SJCRH30 (cell line): Measurements from ENCODE around the gene PAK1. TPM values are rescaled to one million over a fixed set of nuclear protein-coding genes. Genes with fewer than 3 reads are reported as not detected.
A peak's percentile ranks its signal among the peaks of the same experiment; 100 is the strongest.

Experiments used
- DNase-seq, 2 experiments: peaks; one replicate each; pipeline ENCODE4 v3.0.0-alpha.2; 2015 to 2020
- H3K27ac ChIP-seq: fragments of 250-450 bp; sonication (Bioruptor Pico); 2 replicates; pipeline ENCODE4 v1.5.1; 2020; ENCODE audit warnings: mild to moderate bottlenecking, moderate library complexity
- H3K27me3 ChIP-seq: fragments of 250-450 bp; sonication (Bioruptor Pico); 2 replicates; pipeline ENCODE4 v1.5.1; 2020; ENCODE audit warnings: mild to moderate bottlenecking, moderate library complexity
- H3K36me3 ChIP-seq: fragments of 250-450 bp; sonication (Bioruptor Pico); 2 replicates; pipeline ENCODE4 v1.5.1; 2020; ENCODE audit warnings: mild to moderate bottlenecking, moderate library complexity
- H3K4me1 ChIP-seq: fragments of 250-450 bp; sonication (Bioruptor Pico); 2 replicates; pipeline ENCODE4 v1.5.1; 2020; ENCODE audit warnings: mild to moderate bottlenecking, moderate library complexity
- H3K4me3 ChIP-seq: fragments of 250-450 bp; sonication (Bioruptor Pico); 2 replicates; pipeline ENCODE4 v1.5.1; 2020; ENCODE audit warnings: mild to moderate bottlenecking, moderate library complexity
- H3K9me3 ChIP-seq: fragments of 250-450 bp; sonication (Bioruptor Pico); replicated peaks from 2 replicates; pipeline ENCODE4 v1.5.1; 2020; ENCODE audit warnings: mild to moderate bottlenecking, moderate library complexity
- total RNA-seq: library from RNA; depleted of rRNA; stranded (reverse); fragments of >200 nt; shearing (Covaris generic); gene quantifications from 2 replicates; pipeline ENCODE4 v1.2.3, GENCODE V29; 2014; rRNA removed

The PAK1 gene
- 28.7 and 31.2 TPM in 2 replicates for total RNA-seq

- H3K4me3 ChIP-seq: peak within 1 kb of the TSS; percentile 76
- H3K9me3 ChIP-seq: no peaks in the 10 kb centered on the region
- peak within 1 kb of the TSS; percentile 43 for H3K27ac ChIP-seq
- no peaks in the 10 kb centered on the region for H3K36me3 ChIP-seq
- no peaks in the 10 kb centered on the region for H3K27me3 ChIP-seq
- peak; percentile 85 to 89 for DNase-seq
- H3K4me1 ChIP-seq: no peaks in the 10 kb centered on the region
These were observed at the start of gene PAK1 for GRCh38 chr11:77473801-77474683. PAK1 (minus strand) TSS chr11:77474094; CDS start chr11:77392520, 81,574 bp downstream.

- H3K27ac ChIP-seq: no peak overlapping the region
- no peaks in the 10 kb centered on the region for H3K36me3 ChIP-seq
- DNase-seq: no peak
- H3K4me3 ChIP-seq: no peak overlapping the region
- no peaks in the 10 kb centered on the region for H3K27me3 ChIP-seq
- H3K9me3 ChIP-seq: no peaks in the 10 kb centered on the region
- no peaks in the 10 kb centered on the region; the same call in 1 of the 2 replicates for H3K4me1 ChIP-seq
These were observed 48.3 kb upstream of the PAK1 start for GRCh38 chr11:77522215-77522614.

GRCh38 chr11:77519847-77520246 lies 46.0 kb upstream of the PAK1 start:
- no peaks in the 10 kb centered on the region for H3K36me3 ChIP-seq
- no peaks in the 10 kb centered on the region for H3K27me3 ChIP-seq
- no peak for DNase-seq
- H3K27ac ChIP-seq: no peak overlapping the region
- no peaks in the 10 kb centered on the region for H3K9me3 ChIP-seq
- H3K4me1 ChIP-seq: no peaks in the 10 kb centered on the region
- H3K4me3 ChIP-seq: no peak overlapping the region

- no peak overlapping the region for H3K27ac ChIP-seq
- no peak overlapping the region for H3K4me3 ChIP-seq
- H3K4me1 ChIP-seq: no peaks in the 10 kb centered on the region
- no peaks in the 10 kb centered on the region for H3K27me3 ChIP-seq
- H3K9me3 ChIP-seq: no peaks in the 10 kb centered on the region
- H3K36me3 ChIP-seq: no peaks in the 10 kb centered on the region
- no peak for DNase-seq
These were observed 44.6 kb upstream of the PAK1 start for GRCh38 chr11:77518471-77518870.

DNA sequence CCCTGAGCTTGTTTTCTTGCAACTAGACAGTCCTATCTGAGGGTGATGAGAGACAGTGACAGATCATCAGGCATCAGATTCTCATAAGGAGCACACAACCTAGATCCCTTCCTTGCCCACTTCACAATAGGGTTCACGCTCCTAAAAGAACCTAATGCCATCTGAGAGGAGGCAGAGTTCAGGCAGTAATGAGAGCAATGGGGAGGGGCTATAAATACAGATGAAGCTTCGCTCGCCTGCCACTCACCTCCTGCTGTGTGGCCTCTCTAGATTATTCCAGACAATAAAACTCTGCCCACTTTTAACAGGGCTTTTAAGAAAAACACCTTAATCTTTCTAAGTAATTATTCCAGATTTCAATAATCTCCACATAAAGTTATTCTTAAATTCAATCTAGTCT lies 43.9 kb upstream of the PAK1 start:
- no peak for DNase-seq
- no peak overlapping the region for H3K4me3 ChIP-seq
- H3K36me3 ChIP-seq: no peaks in the 10 kb centered on the region
- H3K4me1 ChIP-seq: no peaks in the 10 kb centered on the region
- no peaks in the 10 kb centered on the region for H3K9me3 ChIP-seq
- no peaks in the 10 kb centered on the region for H3K27me3 ChIP-seq
- no peak overlapping the region for H3K27ac ChIP-seq

GRCh38 chr11:77517226-77517625 lies 43.3 kb upstream of the PAK1 start:
- DNase-seq: no peak
- Histone ChIP-seq H3K36me3 (no peaks in the 10 kb centered on the region), H3K9me3 (no peaks in the 10 kb centered on the region), H3K27ac (no peak overlapping the region), H3K4me1 (no peaks in the 10 kb centered on the region), H3K4me3 (no peak overlapping the region), H3K27me3 (no peaks in the 10 kb centered on the region)

- H3K36me3 ChIP-seq: no peaks in the 10 kb centered on the region
- DNase-seq: no peak
- no peaks in the 10 kb centered on the region for H3K9me3 ChIP-seq
- H3K4me1 ChIP-seq: no peaks in the 10 kb centered on the region
- H3K27ac ChIP-seq: no peak overlapping the region
- H3K4me3 ChIP-seq: no peak overlapping the region
- H3K27me3 ChIP-seq: no peaks in the 10 kb centered on the region
These were observed 41.6 kb upstream of the PAK1 start for GRCh38 chr11:77515483-77515882.

- no peak overlapping the region for H3K4me3 ChIP-seq
These were observed 41.2 kb upstream of the PAK1 start for GRCh38 chr11:77515063-77515462.

GRCh38 chr11:77512092-77512491 lies 38.2 kb upstream of the PAK1 start:
- Histone ChIP-seq H3K4me1 (peaks cover 3% of the 10 kb centered on the region; the same call in 1 of the 2 replicates), H3K27me3 (no peaks in the 10 kb centered on the region), H3K27ac (no peak overlapping the region), H3K9me3 (no peaks in the 10 kb centered on the region), H3K4me3 (no peak overlapping the region), H3K36me3 (no peaks in the 10 kb centered on the region)
- no peak for DNase-seq

More at GRCh38 chr11:77515063-77515462, 41.2 kb upstream of the PAK1 start:
- Histone ChIP-seq H3K36me3 (no peaks in the 10 kb centered on the region), H3K27ac (no peak overlapping the region), H3K9me3 (no peaks in the 10 kb centered on the region), H3K27me3 (no peaks in the 10 kb centered on the region), H3K4me1 (no peaks in the 10 kb centered on the region)
- no peak for DNase-seq

GRCh38 chr11:77510851-77511250 lies 37.0 kb upstream of the PAK1 start:
- DNase-seq: no peak
- H3K4me1 ChIP-seq: peaks cover 6% of the 10 kb centered on the region; the same call in 1 of the 2 replicates
- H3K36me3 ChIP-seq: no peaks in the 10 kb centered on the region
- H3K4me3 ChIP-seq: no peak overlapping the region
- no peak overlapping the region for H3K27ac ChIP-seq
- no peaks in the 10 kb centered on the region for H3K9me3 ChIP-seq
- no peaks in the 10 kb centered on the region for H3K27me3 ChIP-seq

DNA sequence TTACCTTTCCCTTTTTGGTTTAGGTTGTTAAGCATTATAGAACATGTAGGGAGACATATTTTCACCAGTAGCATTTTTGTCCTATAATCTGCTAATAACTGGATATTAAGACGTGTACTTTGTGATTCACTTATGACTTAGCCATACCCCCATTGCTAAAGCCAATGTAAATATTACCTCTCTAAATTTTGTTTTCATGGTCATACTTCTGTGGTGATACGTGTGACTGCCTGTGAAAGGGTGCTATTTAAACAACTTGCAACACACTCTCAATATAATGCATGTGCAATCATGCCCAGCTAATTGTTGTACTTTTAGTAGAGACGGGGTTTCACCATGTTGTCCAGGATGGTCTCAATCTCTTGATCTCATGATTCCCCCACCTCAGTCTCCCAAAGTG lies 36.2 kb upstream of the PAK1 start:
- Histone ChIP-seq H3K27ac (no peak overlapping the region), H3K4me3 (no peak overlapping the region), H3K4me1 (peaks cover 6% of the 10 kb centered on the region; the same call in 1 of the 2 replicates), H3K9me3 (no peaks in the 10 kb centered on the region), H3K36me3 (no peaks in the 10 kb centered on the region), H3K27me3 (no peaks in the 10 kb centered on the region)
- no peak for DNase-seq

DNA sequence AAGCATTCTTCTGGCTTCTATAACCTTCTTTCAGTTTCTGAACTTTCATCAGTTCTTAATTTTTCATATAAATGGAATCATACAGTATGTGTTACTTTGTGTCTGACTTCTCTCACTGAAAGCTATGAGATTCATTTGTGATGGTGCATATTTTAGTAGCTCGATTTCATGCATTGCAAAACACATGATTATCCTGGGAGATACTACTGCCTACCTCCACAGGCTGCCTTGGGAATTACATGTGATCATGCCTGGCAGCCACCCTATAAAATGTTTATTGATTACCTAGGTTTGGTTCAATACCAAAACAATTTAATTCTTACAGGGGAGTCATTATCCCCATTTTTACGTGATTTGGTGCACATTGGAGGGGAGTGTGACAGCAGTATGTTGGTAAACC lies 34.1 kb upstream of the PAK1 start:
- H3K36me3 ChIP-seq: no peaks in the 10 kb centered on the region
- H3K4me3 ChIP-seq: no peak overlapping the region
- H3K27ac ChIP-seq: no peak overlapping the region
- peaks cover 6% of the 10 kb centered on the region; the same call in 1 of the 2 replicates for H3K4me1 ChIP-seq
- DNase-seq: no peak
- H3K9me3 ChIP-seq: no peaks in the 10 kb centered on the region
- no peaks in the 10 kb centered on the region for H3K27me3 ChIP-seq

DNA sequence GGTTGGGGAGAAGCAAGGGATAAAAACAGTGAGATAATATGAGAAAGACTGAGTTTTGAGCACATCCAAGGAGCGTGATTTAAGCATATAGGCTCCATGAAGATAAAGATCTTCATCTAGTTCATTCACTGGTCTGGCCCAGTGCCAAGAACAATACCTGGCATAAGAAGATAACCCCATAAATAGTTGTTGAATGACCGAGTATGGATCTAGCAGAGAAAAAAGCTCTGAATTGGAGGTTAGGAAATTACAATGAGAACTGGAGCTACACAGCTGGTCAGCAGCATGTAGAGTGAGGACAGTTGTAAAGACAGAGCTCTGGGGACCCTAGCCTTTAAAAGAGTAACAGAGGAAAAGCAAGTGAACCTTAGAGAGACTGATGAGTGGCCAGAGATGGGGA lies 33.0 kb upstream of the PAK1 start:
- H3K4me3 ChIP-seq: no peak overlapping the region
- no peaks in the 10 kb centered on the region for H3K27me3 ChIP-seq
- peaks cover 6% of the 10 kb centered on the region; the same call in 1 of the 2 replicates for H3K4me1 ChIP-seq
- peak; percentile 35 to 54 for DNase-seq
- H3K36me3 ChIP-seq: no peaks in the 10 kb centered on the region
- H3K27ac ChIP-seq: no peak overlapping the region
- no peaks in the 10 kb centered on the region for H3K9me3 ChIP-seq

DNA sequence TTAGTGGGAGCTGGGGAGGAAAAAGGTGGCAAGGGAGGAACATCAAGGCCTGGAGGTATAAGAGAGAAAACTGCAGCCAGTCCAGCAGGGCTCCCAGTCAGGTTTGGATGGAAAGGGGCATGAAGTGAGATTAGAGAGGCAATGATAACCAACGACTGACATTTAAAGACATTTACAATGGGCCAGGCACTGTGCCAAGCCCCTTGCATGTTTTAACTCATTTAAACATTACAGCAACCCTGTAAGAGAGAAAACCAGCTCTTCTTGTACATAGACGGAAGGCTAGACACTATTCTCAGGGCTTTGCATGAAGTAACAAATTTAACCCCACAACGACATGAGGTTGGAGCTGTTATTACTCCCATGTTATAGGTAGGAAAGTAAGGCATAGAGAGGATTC lies 32.1 kb upstream of the PAK1 start:
- Histone ChIP-seq H3K27me3 (no peaks in the 10 kb centered on the region), H3K36me3 (no peaks in the 10 kb centered on the region), H3K4me3 (no peak overlapping the region), H3K27ac (no peak overlapping the region), H3K4me1 (peaks cover 6% of the 10 kb centered on the region; the same call in 1 of the 2 replicates), H3K9me3 (no peaks in the 10 kb centered on the region)
- no peak for DNase-seq

DNA sequence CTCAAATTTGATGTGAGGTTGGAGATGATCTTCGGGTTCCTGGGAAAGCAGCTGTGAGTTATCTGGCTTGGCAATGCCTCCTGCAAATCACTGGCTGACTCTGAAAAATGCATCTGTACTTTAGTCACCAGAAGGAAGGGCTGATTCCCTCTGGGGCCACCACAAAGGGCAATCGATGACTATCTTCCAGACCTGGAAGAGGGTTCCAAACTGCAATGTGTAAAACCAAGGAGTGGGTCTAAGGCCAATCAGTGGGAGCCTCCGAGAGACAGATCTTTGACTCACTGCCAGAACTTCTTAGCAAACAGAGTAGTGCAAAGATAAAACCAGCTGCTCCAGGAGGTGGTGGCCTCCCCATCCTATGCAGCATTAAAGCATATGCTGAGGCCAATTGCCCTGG lies 29.1 kb upstream of the PAK1 start:
- no peaks in the 10 kb centered on the region for H3K36me3 ChIP-seq
- H3K4me3 ChIP-seq: no peak overlapping the region
- no peaks in the 10 kb centered on the region; the same call in 1 of the 2 replicates for H3K9me3 ChIP-seq
- H3K27me3 ChIP-seq: no peaks in the 10 kb centered on the region
- no peak overlapping the region for H3K27ac ChIP-seq
- no peak for DNase-seq
- peaks cover 6% of the 10 kb centered on the region; the same call in 1 of the 2 replicates for H3K4me1 ChIP-seq
